IMR-90 (cell line): ENCODE measurements around the gene TSHZ1. TPM values are rescaled to one million over a fixed set of nuclear protein-coding genes. Genes with fewer than 3 reads are reported as not detected.

ENCODE experiments used
- ATAC-seq: fragments of 200-7000 bp; cut with Tn5 transposase; 2 replicates; pipeline ENCODE4 v1.9.1; 2020; ENCODE audit warnings: low read depth, mild to moderate bottlenecking, moderate library complexity
- BruUV-seq: library from RNA; stranded (reverse); fragments of 400-500 nt; replicated peaks from 2 replicates; lab custom pipeline; 2021; lab: Mats Ljungman, UMichigan
- CTCF ChIA-PET: fragments of 300-600 bp; formaldehyde crosslinking; extraction: SDS; loops from one replicate; lab custom pipeline; 2021; ENCODE audit warnings: antibody characterized with exemption; lab: Yijun Ruan, JAX
- POLR2A ChIA-PET: fragments of 300-600 bp; sonication (Branson Sonifier 250); formaldehyde crosslinking; loops from one replicate; lab custom pipeline; 2022; ENCODE audit warnings: antibody characterized with exemption; ENCODE audit not compliant: unreplicated experiment; lab: Charles Lee
- DNase-seq: peaks from one replicate; pipeline ENCODE4 v3.0.0; 2013
- H2AFZ ChIP-seq: replicated peaks from 2 replicates; pipeline ENCODE3; 2013; ENCODE audit warnings: low read length, mild to moderate bottlenecking; ENCODE audit not compliant: poor library complexity
- H2AK5ac ChIP-seq: 2 replicates; pipeline ENCODE4 v1.6.1; 2013; ENCODE audit warnings: low read depth, low read length, inconsistent platforms
- H2AK9ac ChIP-seq: replicated peaks from 2 replicates; pipeline ENCODE3; 2013; ENCODE audit warnings: mild to moderate bottlenecking, low read depth, low read length, moderate library complexity; ENCODE audit not compliant: poor library complexity
- H2BK120ac ChIP-seq: 2 replicates; pipeline ENCODE4 v1.6.1; 2013; ENCODE audit warnings: low read depth, low read length, inconsistent platforms
- H2BK15ac ChIP-seq: 3 replicates; pipeline ENCODE4 v1.6.1; 2013; ENCODE audit warnings: low read depth, low read length, inconsistent platforms
- H2BK20ac ChIP-seq: 2 replicates; pipeline ENCODE4 v1.6.1; 2013; ENCODE audit warnings: low read depth, mild to moderate bottlenecking, inconsistent platforms, low read length, moderate library complexity
- H2BK5ac ChIP-seq: 2 replicates; pipeline ENCODE4 v1.6.1; 2013; ENCODE audit warnings: mild to moderate bottlenecking, low read depth, low read length, inconsistent platforms; ENCODE audit not compliant: poor library complexity, severe bottlenecking
- H3K14ac ChIP-seq: replicated peaks from 2 replicates; pipeline ENCODE4 v1.6.1; 2013; ENCODE audit warnings: low read depth, low read length, inconsistent platforms
- H3K18ac ChIP-seq: 2 replicates; pipeline ENCODE4 v1.6.1; 2013; ENCODE audit warnings: low read depth, low read length, control low read depth
- H3K23ac ChIP-seq: 2 replicates; pipeline ENCODE4 v1.6.1; 2013; ENCODE audit warnings: low read depth, low read length, inconsistent platforms
- H3K27ac ChIP-seq: 2 replicates; pipeline ENCODE4 v1.5.1; 2013; ENCODE audit warnings: mild to moderate bottlenecking, control low read depth, low read length; ENCODE audit not compliant: insufficient read depth
- H3K27me3 ChIP-seq: 2 replicates; pipeline ENCODE4 v1.6.1; 2013; ENCODE audit warnings: low read length; ENCODE audit not compliant: control insufficient read depth, insufficient read depth
- H3K36me3 ChIP-seq: 2 replicates; pipeline ENCODE4 v1.6.1; 2013; ENCODE audit warnings: low read length, mixed read lengths; ENCODE audit not compliant: control insufficient read depth, insufficient read depth
- H3K4ac ChIP-seq: 2 replicates; pipeline ENCODE4 v1.6.1; 2013; ENCODE audit warnings: low read depth, low read length, inconsistent platforms
- H3K4me1 ChIP-seq: 2 replicates; pipeline ENCODE4 v1.6.1; 2013; ENCODE audit warnings: low read length, mixed read lengths; ENCODE audit not compliant: control insufficient read depth, insufficient read depth
- H3K4me2 ChIP-seq: 2 replicates; pipeline ENCODE4 v1.6.1; 2013; ENCODE audit warnings: low read depth, mild to moderate bottlenecking, control low read depth, low read length, moderate library complexity
- H3K4me3 ChIP-seq: 2 replicates; pipeline ENCODE4 v1.5.1; 2013; ENCODE audit warnings: low read depth, mild to moderate bottlenecking, control low read depth, low read length, moderate library complexity; ENCODE audit not compliant: insufficient read depth
- H3K56ac ChIP-seq: 2 replicates; pipeline ENCODE4 v1.6.1; 2013; ENCODE audit warnings: low read length, inconsistent platforms; ENCODE audit not compliant: insufficient read depth; ENCODE audit errors: extremely low read depth
- H3K79me1 ChIP-seq, 2 experiments: 2 replicates each; pipeline ENCODE4 v1.6.1; 2013; ENCODE audit warnings: low read length in 2 of 2, inconsistent platforms in 1 of 2, low read depth in 1 of 2
- H3K9ac ChIP-seq: 2 replicates; pipeline ENCODE4 v1.6.1; 2013; ENCODE audit warnings: low read depth, low read length, control low read depth
- H3K9me1 ChIP-seq: 2 replicates; pipeline ENCODE4 v1.6.1; 2013; ENCODE audit warnings: low read length, inconsistent platforms; ENCODE audit not compliant: insufficient read depth
- H3K9me3 ChIP-seq: 2 replicates; pipeline ENCODE4 v1.6.1; 2013; ENCODE audit warnings: low read length; ENCODE audit not compliant: control insufficient read depth, insufficient read depth
- H4K20me1 ChIP-seq: 2 replicates; pipeline ENCODE4 v1.6.1; 2013; ENCODE audit warnings: low read length, inconsistent platforms; ENCODE audit not compliant: insufficient read depth
- H4K5ac ChIP-seq: 2 replicates; pipeline ENCODE4 v1.6.1; 2013; ENCODE audit warnings: mild to moderate bottlenecking, low read depth, low read length, control low read depth
- H4K8ac ChIP-seq, 2 experiments: 2 replicates each; pipeline ENCODE4 v1.6.1; 2013; ENCODE audit warnings: low read depth in 2 of 2, low read length in 2 of 2, control low read depth in 1 of 2, inconsistent platforms in 1 of 2
- H4K91ac ChIP-seq: 2 replicates; pipeline ENCODE4 v1.6.1; 2013; ENCODE audit warnings: low read depth, low read length, inconsistent platforms; ENCODE audit not compliant: insufficient read depth
- BHLHE40 ChIP-seq: fragments of 150-350 bp; IDR thresholded peaks from 2 replicates; pipeline ENCODE4 v1.6.1; 2016; ENCODE audit warnings: mild to moderate bottlenecking, low read depth, low read length
- CEBPB ChIP-seq: IDR thresholded peaks from 2 replicates; pipeline ENCODE4 v1.6.1; 2012; ENCODE audit warnings: low read depth, low read length, improper control_type of control experiment
- CHD1 ChIP-seq: IDR thresholded peaks from 2 replicates; pipeline ENCODE4 v1.6.1; 2012; ENCODE audit warnings: low read depth, low read length, improper control_type of control experiment
- FOS ChIP-seq: fragments of 150-350 bp; IDR thresholded peaks from 2 replicates; pipeline ENCODE4 v1.6.1; 2016; ENCODE audit warnings: low read depth, low read length
- MAFK ChIP-seq: IDR thresholded peaks from 2 replicates; pipeline ENCODE4 v1.6.1; 2012; ENCODE audit warnings: low read depth, low read length, improper control_type of control experiment
- MAZ ChIP-seq: IDR thresholded peaks from 2 replicates; pipeline ENCODE4 v1.6.1; 2012; ENCODE audit warnings: low read depth, mild to moderate bottlenecking, low read length, improper control_type of control experiment, moderate library complexity, borderline replicate concordance
- MXI1 ChIP-seq: IDR thresholded peaks from 2 replicates; pipeline ENCODE4 v1.6.1; 2012; ENCODE audit warnings: low read depth, mild to moderate bottlenecking, low read length, moderate library complexity, borderline replicate concordance
- NFE2L2 ChIP-seq: fragments of 150-350 bp; IDR thresholded peaks from 2 replicates; pipeline ENCODE4 v1.6.1; 2016; ENCODE audit warnings: low read depth, mild to moderate bottlenecking, low read length
- POLR2A ChIP-seq: IDR thresholded peaks from 2 replicates; pipeline ENCODE4 v1.6.1; 2012; ENCODE audit warnings: mild to moderate bottlenecking, low read depth, low read length
- RAD21 ChIP-seq: IDR thresholded peaks from 2 replicates; pipeline ENCODE4 v1.6.1; 2012; ENCODE audit warnings: low read length, improper control_type of control experiment
- RCOR1 ChIP-seq: IDR thresholded peaks from 2 replicates; pipeline ENCODE4 v1.6.1; 2012; ENCODE audit warnings: mild to moderate bottlenecking, low read length, improper control_type of control experiment; ENCODE audit not compliant: insufficient replicate concordance
- RFX5 ChIP-seq: IDR thresholded peaks from 2 replicates; pipeline ENCODE4 v1.8.0; 2012; ENCODE audit warnings: low read depth, mild to moderate bottlenecking, low read length, moderate library complexity
- SMC3 ChIP-seq: fragments of 150-350 bp; IDR thresholded peaks from 2 replicates; pipeline ENCODE4 v1.6.1; 2016; ENCODE audit warnings: low read depth, mild to moderate bottlenecking, antibody characterized with exemption, low read length, moderate library complexity
- WGBS, 2 experiments: methylation state at CpG; one replicate each; pipeline versions ENCODE4 v1.1.5 to v1.1.7; 2013; ENCODE audit warnings: missing lambda C conversion rate in 2 of 2; ENCODE audit not compliant: insufficient read length in 1 of 2; ENCODE audit errors: extremely low coverage in 2 of 2; 5-methylcytosine and 5-hydroxymethylcytosine counted together
- dilution Hi-C: fragments of 300-500 bp; cut with HindIII; formaldehyde crosslinking; loops from one replicate; pipeline ENCODE4 v1.14.3; 2018; ENCODE audit warnings: low sequenced_read_pairs; ENCODE audit not compliant: unreplicated experiment
- in situ Hi-C: fragments of 300-500 bp; cut with MboI; formaldehyde crosslinking; loops from 3 replicates; pipeline ENCODE4 v1.14.3; 2019; ENCODE audit warnings: low sequenced_read_pairs, inconsistent platforms, mixed read lengths
- intact Hi-C: fragments of 100-400 bp; cut with micrococcal nuclease; formaldehyde crosslinking; loops from 2 replicates; pipeline ENCODE4 v1.10.0; 2022
- polyA plus RNA-seq, 3 experiments: library from polyadenylated mRNA; depleted of rRNA; stranded (reverse); fragments of >200 nt; gene quantifications; 2 replicates each; pipeline ENCODE4 v1.2.3, GENCODE V29; 2012; ENCODE audit warnings: low replicate concordance in 1 of 3
- total RNA-seq: library from RNA; depleted of rRNA; stranded (reverse); fragments of >200 nt; gene quantifications from 2 replicates; pipeline ENCODE4 v1.2.3, GENCODE V29; 2012
- TF ChIP-seq, protein P1 (sequence below): fragments of 150-350 bp; IDR thresholded peaks from 2 replicates; pipeline ENCODE4 v1.6.1; 2017; ENCODE audit warnings: mild to moderate bottlenecking, antibody characterized with exemption, low read length, low read depth
- TF ChIP-seq, protein P2 (sequence below): conservative IDR thresholded peaks from 2 replicates; pipeline ENCODE4 v1.5.1; 2012; ENCODE audit warnings: mild to moderate bottlenecking, low read depth, low read length, improper control_type of control experiment
- TF ChIP-seq, protein P3 (sequence below): fragments of 150-350 bp; IDR thresholded peaks from 2 replicates; pipeline ENCODE4 v1.6.1; 2016; ENCODE audit warnings: low read depth, mild to moderate bottlenecking, low read length, moderate library complexity, borderline replicate concordance

TSHZ1 gene
- total and polyA plus RNA-seq, 2 of the 4 experiments (the other 2 are of a cell fraction): 7.1 to 10.0 TPM

DNA sequence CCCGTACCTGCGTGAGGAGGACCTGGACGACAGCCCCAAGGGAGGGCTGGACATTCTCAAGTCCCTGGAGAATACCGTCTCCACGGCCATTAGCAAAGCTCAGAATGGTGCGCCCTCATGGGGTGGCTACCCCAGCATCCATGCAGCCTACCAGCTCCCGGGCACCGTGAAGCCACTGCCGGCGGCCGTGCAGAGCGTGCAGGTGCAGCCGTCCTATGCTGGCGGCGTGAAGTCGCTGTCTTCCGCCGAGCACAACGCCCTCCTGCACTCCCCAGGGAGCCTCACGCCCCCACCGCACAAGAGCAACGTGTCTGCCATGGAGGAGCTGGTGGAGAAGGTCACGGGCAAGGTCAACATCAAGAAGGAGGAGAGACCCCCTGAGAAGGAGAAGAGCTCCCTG lies 76.4 kb downstream of the TSHZ1 start:
- H4K91ac ChIP-seq: no peak overlapping the region
- H2BK5ac ChIP-seq: no peak overlapping the region
- no peak overlapping the region for H3K56ac ChIP-seq
- H3K14ac ChIP-seq: no peak overlapping the region
- dilution Hi-C loops: no loop called here
- intact Hi-C loops: no loop called here
- no peak overlapping the region for H4K8ac ChIP-seq
- peaks cover 10% of the 10 kb centered on the region; the same call in 1 of the 2 replicates for H3K9me1 ChIP-seq
- no peak overlapping the region for H3K4me2 ChIP-seq
- H3K23ac ChIP-seq: no peak overlapping the region
- no peak overlapping the region for H2BK120ac ChIP-seq
- CTCF ChIA-PET: no interaction called here
- in situ Hi-C loops: no loop called here
- no peaks in the 10 kb centered on the region for H4K20me1 ChIP-seq
- H2AK9ac ChIP-seq: no peak overlapping the region
- no peak overlapping the region for H3K9ac ChIP-seq
- no peak overlapping the region for H2AK5ac ChIP-seq
- 90% methylated on average over 2 of the region's 23 CpGs; no CpG with 5 or more reads in 1 of the 2 experiments for WGBS, 2 experiments
- H3K36me3 ChIP-seq: peaks cover 31% of the 10 kb centered on the region
- no peak overlapping the region for H3K27ac ChIP-seq
- H2BK20ac ChIP-seq: no peak overlapping the region
- ATAC-seq (no peak), DNase-seq (no peak)
- H3K4me1 ChIP-seq: no peaks in the 10 kb centered on the region; the same call in 1 of the 2 replicates
- no peaks in the 10 kb centered on the region for H3K27me3 ChIP-seq
- no peaks in the 10 kb centered on the region for H3K9me3 ChIP-seq
- POLR2A ChIA-PET: no interaction called here
- H2BK15ac ChIP-seq: no peak overlapping the region
- peaks cover 0 to 17% of the 10 kb centered on the region in 2 experiments; a peak in 3 of 4 replicates for H3K79me1 ChIP-seq
- H3K4me3 ChIP-seq: no peak overlapping the region
- TF ChIP-seq NFE2L2 (no peak), FOS (no peak), RFX5 (no peak), RAD21 (no peak), CHD1 (no peak), MAZ (no peak), SMC3 (no peak), RCOR1 (no peak), MXI1 (no peak), MAFK (no peak), POLR2A (no peak), CEBPB (no peak), BHLHE40 (no peak)
- TF ChIP-seq, protein P1, sequence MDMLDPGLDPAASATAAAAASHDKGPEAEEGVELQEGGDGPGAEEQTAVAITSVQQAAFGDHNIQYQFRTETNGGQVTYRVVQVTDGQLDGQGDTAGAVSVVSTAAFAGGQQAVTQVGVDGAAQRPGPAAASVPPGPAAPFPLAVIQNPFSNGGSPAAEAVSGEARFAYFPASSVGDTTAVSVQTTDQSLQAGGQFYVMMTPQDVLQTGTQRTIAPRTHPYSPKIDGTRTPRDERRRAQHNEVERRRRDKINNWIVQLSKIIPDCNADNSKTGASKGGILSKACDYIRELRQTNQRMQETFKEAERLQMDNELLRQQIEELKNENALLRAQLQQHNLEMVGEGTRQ: no peak
- TF ChIP-seq, protein P2, sequence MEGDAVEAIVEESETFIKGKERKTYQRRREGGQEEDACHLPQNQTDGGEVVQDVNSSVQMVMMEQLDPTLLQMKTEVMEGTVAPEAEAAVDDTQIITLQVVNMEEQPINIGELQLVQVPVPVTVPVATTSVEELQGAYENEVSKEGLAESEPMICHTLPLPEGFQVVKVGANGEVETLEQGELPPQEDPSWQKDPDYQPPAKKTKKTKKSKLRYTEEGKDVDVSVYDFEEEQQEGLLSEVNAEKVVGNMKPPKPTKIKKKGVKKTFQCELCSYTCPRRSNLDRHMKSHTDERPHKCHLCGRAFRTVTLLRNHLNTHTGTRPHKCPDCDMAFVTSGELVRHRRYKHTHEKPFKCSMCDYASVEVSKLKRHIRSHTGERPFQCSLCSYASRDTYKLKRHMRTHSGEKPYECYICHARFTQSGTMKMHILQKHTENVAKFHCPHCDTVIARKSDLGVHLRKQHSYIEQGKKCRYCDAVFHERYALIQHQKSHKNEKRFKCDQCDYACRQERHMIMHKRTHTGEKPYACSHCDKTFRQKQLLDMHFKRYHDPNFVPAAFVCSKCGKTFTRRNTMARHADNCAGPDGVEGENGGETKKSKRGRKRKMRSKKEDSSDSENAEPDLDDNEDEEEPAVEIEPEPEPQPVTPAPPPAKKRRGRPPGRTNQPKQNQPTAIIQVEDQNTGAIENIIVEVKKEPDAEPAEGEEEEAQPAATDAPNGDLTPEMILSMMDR: no peak
- TF ChIP-seq, protein P3, sequence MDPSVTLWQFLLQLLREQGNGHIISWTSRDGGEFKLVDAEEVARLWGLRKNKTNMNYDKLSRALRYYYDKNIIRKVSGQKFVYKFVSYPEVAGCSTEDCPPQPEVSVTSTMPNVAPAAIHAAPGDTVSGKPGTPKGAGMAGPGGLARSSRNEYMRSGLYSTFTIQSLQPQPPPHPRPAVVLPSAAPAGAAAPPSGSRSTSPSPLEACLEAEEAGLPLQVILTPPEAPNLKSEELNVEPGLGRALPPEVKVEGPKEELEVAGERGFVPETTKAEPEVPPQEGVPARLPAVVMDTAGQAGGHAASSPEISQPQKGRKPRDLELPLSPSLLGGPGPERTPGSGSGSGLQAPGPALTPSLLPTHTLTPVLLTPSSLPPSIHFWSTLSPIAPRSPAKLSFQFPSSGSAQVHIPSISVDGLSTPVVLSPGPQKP: no peak
- H2AFZ ChIP-seq: no peak overlapping the region
- BruUV-seq: no TSS peak
- no peak overlapping the region for H3K18ac ChIP-seq
- no peak overlapping the region for H3K4ac ChIP-seq
- no peak overlapping the region for H4K5ac ChIP-seq
